GM19023 (cell line): Measurements from ENCODE around the gene MAGEB17.
"Not testable (repeated sequence)": the region's sequence is repeated elsewhere in the genome, so short reads cannot be mapped to it uniquely, and the experiment has no call there.

Experiments
- ATAC-seq: cut with Tn5 transposase; IDR thresholded peaks from one replicate; pipeline ENCODE4 v1.9.1; 2021; ENCODE audit warnings: mild to moderate bottlenecking, moderate library complexity; ENCODE audit not compliant: unreplicated experiment

Gene MAGEB17

DNA sequence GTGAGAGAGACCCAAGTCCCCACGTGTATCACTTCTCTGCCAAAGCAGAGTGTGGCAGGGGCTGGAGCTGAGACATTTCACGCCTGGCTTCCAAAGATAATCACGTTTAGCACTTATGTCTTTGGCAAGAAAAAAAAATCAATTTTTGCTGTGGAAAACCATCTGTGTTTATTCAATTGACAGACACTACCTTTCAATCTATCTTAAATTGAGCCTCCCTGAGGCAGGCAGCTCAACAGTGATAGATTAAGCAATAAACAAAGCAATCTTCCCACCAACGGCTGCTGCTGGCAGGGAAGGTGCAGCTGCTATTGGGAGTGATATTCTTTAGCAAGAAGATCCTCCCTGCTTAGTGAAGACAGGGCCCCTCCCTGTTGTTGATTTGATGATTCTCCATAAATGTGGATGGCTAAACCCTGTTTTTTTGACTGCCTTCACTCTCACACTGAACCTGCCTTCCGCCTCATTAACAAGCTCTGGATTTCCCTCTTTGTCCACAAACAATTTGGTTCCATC is 11.6 kb upstream of the MAGEB17 start:
- ATAC-seq, result no peak

DNA sequence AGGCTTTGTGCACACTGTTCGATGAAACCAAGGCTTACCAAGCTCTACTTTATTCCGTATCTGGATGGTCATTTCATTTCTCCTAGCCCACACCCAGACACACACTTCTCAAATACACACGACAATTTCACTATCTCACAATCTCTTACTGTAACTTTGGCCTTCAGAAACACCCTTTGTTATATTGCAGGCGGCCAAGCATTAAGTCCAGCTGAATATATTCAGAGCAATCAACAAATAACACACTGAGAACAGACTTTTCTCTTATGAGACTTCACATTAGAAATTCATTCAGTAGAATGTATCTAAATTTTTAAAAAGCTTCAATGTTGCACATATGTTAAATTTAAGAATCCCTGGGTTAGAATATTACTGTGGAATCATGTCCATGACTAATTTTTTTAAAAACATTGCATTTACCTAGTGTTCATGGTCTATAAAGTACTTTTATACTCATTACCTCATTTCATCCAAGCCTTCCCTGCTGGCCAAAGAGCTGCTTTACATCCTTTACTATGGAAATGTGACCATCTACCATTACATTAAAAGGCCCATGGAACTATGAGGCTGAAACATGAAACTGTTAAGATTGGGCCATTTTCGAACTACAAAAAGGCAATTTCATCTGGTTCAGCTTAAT is 10.5 kb upstream of the MAGEB17 start:
- no peak for ATAC-seq

DNA sequence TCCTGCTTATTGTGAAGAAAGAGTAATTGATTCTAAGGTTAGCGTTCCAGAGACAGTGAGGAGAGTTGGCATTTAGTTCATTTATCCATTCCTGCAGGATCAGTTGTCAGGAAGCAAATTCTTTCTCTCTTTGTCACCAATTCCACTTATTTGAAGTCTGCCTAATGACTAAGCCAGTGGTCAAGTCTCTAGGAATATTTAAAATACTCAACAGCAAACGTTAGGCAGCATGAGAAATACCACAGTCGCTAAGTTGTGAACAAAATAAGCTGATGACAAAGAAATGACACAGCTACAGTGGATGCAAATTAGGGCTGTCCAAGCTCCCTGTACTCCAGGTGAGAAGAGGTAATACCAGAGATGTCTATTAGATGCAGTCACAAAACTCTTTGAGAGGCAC is 6.6 kb upstream of the MAGEB17 start:
- no peak for ATAC-seq

DNA sequence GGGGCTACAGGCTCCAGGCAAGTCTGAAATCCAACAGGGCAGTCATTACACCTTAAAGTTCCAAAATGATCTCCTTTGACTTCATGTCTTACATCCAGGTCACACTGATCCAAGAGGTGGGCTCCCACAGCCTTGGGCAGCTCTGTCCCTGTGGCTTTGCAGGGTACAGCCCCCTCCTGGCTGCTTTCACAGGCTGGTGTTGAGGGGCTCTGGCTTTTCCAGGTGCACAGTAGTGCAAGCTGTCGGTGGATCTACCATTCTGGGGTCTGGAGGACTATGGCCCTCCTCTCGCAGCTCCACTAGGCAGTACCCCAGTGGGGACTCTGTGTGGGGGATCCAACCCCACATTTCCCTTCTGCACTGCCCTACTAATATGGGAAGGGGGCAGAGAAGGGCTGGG is 6.1 kb upstream of the MAGEB17 start:
- not testable (repeated sequence) for ATAC-seq

DNA sequence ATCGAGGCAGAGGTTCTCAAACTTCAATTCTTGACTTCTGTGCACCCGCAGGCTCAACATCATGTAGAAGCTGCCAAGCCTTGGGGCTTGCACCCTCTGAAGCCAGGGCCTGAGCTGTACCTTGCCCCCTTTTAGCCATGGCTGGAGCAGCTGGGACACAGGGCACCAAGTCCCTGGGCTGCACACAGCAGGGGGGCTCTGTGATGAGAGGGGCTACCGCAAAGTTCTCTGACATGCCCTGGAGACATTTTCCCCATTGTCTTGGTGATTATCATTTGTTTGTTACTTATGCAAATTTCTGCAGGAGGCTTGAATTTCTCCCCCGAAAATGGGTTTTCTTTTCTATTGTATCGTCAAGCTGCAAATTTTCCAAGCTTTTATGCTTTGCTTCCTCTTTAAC is 4.9 kb upstream of the MAGEB17 start:
- no peak for ATAC-seq

DNA sequence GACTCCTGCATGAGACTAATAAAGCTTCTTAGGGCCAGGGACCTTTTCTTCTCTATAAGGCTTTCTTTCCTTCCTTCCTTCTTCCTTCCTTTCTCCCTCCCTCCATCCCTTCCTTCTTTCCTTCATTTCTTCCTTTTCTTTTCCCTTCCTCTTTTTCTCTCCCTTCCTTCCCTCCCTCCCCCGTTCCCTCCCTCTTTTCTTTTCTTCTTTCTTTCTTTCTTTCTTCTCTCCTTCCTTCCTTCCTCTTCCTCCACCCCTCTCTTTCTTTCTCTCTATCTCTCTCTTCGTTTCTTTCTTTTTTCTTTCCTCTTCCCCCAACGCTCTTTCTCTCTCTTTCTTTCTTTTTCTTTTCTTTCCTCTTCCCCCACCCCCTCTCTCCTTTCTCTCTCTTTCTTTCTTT is 2.5 kb upstream of the MAGEB17 start:
- ATAC-seq, result no peak

DNA sequence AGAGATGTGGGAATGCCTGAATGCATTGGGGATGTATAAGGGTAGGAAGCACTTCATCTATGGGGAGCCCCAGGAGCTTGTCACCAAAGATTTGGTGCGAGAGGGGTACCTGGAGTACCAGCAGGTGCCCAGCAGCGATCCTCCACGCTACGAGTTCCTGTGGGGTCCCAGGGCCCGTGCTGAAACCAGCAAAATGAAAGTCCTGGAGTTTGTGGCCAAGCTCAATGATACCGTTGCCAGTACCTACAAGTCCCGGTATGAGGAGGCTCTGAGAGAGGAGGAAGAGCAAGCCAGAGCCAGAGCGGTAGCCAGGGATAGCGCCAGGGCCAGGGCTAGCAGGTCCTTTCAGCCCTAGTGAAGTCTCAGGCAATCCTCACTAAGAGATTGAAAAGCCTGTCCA is 3.8 kb downstream of the MAGEB17 start:
- ATAC-seq, result no peak

DNA sequence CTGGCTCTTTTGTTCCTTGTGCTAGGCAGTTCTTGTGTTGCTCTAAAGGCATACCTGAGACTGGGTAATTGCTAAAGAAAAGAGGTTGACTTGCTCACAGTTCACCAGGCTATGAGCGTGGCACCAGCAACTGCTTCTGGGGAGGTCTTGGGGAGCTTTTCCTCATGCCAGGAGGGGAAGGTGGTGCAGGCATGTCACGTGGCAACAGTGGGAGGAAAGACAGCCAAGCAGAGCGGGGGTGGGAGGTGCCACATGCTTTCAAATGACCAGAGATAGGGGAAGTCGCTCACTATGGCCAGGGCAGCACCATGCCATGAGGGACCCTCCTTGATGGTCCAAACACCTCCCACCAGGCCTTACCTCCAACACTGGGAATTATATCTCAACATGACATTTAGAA is 4.7 kb downstream of the MAGEB17 start:
- no peak for ATAC-seq

DNA sequence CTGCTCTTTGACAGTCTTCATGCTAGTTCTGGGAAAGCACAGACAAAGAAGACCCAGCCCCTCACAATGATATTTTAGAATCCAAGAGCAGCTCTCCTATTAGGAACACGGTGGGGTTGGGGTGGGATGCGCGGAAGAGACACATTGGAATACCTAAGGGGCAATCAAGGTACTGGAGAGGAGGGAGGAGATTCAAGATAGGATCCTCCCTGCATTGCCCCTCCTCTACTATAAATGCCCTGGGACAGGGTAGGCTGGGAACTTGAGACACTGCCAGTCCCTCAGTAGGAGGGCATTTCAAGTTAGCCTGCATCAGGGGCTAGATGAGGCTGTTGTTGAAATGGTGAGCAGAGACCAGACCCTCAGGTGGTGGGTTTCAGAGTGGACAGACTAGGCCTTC is 5.1 kb downstream of the MAGEB17 start:
- no peak for ATAC-seq

DNA sequence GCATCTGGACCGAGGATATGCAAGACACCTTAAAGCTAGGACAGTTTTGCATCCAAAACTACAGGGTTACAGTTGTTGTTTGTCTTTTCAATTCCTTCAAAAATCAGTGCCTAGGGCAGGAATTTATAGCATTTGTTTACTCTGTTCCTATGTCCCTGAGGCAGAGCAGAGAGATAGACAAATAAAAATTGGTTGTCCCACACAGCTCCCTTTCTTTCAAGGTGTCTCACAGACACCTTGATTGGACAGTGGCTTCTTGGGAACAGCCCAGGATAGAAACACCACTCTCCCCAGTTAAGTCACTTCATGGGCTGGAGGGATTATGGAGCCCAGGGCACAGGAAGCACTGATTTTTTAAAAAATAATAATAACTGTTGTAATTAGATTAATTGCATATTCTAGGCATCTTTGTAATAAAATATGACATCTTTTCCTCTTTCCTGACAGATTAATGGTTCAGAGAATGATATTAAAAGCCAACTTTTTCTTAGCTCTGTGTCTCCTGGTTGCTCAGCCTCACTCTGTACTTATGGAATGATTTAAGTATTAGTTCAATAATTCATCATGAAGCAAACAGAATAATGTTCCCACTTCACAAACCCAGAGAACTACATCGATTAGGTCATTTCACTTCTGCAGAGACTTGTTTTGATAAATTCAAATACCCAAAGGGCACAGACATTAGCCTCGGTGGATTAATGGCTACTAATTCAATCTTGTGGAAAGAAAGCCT is 8.2 kb downstream of the MAGEB17 start:
- ATAC-seq, result no peak

DNA sequence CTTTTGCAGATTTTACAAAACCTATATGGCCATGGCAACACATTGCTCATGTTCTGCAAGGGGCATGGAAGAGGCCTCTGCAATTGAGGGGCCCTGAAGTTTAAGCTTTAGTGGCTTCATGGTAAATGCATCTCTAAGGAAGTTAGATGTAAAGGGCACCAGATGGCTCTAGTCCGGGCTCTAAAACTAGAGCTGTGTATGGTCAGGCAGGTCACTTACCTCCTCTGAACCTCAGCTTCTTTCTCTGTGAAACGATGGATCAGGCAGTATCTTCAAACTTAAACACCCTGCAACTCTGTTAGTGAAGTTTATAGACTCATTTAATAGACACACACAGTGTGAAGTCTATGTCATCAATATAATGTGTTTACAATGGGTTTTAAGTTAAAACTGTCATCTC is 10.0 kb downstream of the MAGEB17 start:
- ATAC-seq, result no peak

DNA sequence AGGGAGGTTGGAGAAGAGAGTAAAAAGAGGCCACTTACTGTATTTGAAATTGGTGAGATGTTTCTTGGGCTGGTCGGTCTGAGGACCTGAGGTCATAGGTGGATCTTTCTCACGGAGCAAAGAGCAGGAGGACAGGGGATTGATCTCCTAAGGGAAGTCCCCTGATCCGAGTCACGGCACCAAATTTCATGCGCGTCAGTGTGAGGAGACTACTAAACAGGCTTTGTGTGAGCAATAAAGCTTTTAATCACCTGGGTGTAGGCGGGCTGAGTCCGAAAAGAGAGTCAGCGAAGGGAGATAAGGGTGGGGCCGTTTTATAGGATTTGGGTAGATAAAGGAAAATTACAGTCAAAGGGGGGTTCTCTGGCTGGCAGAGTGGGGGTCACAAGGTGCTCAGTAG is 16.6 kb downstream of the MAGEB17 start:
- ATAC-seq, result not testable (repeated sequence)

DNA sequence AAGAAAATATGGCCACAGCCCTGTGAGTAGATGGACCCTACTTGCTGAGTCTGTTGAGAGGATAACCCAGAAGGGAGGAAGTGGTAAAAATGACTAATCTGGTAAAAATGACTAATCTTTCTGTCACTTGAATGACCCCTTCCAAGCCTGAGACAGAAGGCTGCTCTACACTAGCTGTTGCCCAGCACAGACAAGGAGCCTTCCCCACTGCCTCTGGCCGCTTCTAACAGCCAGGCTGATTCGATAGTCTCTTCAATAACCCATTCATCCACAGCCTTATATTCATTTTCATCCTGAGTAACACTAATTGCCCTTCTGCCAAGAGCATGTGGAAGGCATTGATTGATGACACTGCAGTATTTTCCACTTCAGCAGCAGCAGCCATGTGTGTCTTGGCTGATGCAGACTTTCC is 18.4 kb downstream of the MAGEB17 start:
- peak; percentile 97 for ATAC-seq

DNA sequence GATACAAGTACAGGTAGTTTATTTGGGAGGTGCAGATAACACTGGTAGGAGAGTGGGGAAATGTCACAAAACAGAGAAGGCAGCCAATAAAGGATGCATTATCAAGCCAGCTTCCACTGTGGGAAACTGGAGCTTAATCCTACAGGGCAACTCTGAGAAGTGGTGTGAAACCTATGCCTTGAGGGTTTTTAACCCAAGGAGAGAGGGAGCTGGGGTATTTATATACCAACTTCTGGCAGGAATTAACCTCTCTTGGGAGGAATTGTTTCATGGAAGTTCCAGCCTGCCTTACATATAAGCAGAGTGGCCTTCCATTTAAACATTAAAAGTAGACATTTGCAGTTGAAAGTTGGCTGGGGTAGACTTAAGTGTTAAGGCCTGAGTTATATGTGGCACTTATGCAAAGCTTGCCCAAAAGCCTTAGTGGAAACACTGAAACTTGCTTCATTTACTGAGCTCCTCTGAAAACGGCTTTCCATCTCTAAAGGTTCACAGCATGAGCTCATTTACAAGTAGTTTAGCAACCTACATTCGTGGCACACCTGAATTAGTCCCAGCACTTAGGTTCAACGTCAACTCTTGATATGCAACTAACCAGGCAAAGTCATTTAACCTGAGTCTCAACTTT is 19.2 kb downstream of the MAGEB17 start:
- no peak for ATAC-seq

DNA sequence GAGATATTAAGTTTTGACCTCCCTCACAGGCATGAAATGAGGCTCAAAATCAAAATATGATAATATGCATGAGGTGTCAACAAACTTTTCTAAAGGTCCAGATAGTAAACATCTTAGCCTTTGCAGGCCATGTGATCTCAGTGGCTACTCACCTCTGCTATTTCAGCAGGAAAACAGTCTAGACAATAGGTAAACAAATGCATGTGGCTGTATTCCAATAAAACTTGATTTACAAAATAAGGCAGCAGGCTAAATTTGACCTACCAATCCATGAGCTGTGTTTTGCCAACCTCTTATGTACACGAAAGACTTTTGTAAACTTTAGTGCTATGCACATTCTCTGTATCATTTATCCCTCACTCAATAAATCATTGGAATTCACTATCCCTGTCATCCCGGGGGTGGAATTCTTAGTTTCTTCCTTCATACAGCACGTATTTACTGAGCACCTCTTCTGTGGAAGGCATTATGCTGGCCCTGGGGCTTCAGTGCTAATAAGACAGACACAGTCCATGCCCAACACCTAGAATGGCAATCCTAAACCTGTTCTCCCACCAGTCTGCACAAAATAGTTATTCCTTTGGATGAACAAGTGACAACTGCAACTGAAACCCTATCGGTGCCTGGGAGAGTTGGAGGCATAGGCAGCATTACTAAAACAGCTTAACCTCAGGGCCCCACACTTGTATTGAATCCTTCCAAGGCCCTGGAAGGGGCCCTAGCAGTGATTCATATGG is 19.9 kb downstream of the MAGEB17 start:
- ATAC-seq, result no peak

DNA sequence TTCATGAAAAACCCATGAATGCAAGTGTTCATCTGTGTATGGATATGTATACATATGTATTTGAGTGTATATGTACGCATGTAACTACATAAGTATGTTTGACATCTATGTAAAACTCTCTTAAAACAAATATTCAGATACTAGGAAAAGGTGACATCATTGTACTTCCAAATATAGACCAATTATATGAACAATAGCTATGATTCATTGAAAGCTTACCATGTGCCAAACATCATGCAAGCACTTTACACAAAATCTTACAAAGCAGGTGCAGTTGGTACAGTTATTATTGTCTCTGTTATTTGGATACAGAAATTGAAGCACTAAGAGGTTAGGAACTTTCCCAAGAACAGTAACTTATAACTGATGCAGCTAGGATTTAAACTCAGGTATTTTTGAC is 21.4 kb downstream of the MAGEB17 start:
- no peak for ATAC-seq

DNA sequence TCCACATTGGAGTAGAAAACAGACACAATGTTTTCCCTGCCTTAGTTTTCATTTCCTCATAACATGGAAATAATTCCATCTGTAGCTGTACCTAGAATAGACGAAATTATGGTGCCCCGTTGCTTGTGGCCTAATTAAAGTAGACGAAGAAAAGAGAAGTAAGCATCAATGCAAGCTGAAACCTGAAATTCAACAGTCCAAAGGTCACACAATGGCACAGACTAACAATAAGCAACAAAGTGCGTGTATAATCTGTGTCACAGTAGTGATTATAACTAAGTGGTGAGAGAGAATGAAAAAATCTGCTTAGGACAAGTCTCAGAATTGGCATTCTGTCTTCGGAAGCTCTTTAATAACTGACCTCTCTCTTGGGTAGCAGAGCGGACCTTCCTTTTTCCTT is 24.3 kb downstream of the MAGEB17 start:
- no peak for ATAC-seq

DNA sequence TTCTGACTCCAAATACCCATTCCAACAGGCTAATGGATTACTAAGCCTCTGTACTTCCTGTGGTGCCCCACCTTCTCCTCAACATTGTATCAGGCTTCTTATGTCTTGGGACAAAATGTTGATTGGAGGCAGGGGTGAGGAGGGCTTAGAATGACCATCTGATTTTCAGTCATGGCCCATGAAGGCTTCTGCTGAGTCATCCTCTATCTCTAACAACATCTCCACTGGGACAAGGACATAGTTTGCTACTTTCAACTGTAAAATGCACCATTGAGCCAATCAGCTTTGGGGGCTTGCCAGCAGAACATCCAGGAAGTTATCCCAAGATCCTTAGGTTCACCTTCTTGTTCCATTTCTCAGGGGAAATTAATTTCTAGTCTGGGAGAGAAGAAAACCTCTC is 29.5 kb downstream of the MAGEB17 start:
- no peak for ATAC-seq

DNA sequence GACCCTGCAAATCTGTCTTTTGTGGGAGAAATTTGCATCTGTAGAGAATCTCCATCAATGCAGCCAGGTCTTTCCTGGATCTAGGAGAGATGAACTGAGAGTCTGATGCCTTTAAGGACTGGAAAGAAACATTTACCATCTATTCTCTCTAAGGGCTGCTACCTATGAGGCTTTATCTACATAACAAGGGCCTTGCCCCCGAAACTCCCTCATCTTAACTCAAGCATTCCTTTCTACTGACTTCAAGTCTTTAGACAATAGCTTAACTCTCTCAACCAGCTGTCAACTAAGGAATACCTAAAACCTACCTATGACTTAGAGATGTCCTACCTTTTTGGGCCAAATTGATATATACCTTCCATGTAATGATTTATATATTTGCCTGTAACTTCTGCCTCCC is 32.1 kb downstream of the MAGEB17 start:
- no peak for ATAC-seq

DNA sequence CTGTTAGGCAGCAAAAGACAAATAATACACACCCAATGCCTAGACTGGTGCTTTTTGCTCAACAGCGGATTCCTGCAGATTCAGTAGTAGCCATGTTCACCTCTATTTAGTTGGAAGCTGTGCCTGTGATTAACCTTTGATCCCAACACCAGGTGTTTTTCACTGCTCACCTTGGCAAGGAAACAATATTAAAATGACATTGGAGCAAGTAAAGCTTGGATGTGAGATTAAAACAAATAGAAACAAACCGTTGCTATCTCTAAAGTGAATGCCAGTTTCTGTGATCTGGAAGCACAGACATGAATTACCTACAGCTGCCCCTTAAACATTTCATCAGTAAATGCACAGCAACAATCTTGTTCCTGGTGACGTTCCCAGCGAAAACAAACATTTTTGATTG is 35.7 kb downstream of the MAGEB17 start:
- ATAC-seq, result no peak

DNA sequence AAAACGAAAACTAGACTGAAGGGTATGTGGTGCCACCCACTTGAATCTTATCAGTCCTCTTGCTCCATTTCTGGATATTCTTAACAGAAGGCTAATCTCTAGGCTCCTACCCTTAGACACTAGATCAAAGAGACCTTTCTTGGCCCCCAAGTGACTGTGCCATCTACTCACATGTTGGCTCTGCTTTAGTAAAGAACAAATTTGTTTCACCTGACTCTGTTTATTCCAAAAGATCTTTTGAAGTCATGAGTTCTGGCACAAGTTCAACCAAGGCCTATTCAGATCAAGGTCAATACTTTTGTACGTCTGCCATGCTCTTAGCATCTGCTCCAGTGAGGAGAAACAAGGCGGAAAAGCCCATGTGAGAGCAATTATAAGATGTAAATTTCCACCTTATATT is 37.3 kb downstream of the MAGEB17 start:
- no peak for ATAC-seq
